ENCODE measurements around the gene ARL15. TPM values are rescaled to one million over a fixed set of nuclear protein-coding genes. Genes with fewer than 3 reads are reported as not detected.
"Not testable (repeated sequence)": the region's sequence is repeated elsewhere in the genome, so short reads cannot be mapped to it uniquely, and the experiment has no call there.

The ARL15 gene
- polyA plus RNA-seq (ENCODE audit: insufficient read length), result 30.9 TPM
- long read RNA-seq, donor 1, transcript ARL15-204 (4 exons, 628 nt), result major isoform, 5 of 9 reads
- long read RNA-seq, donor 1, partial matches to known transcripts, result 0 of 9 reads
- long read RNA-seq, donor 1, other reads (novel, unspliced or antisense), result 0 of 9 reads
- long read RNA-seq, donor 2, transcript ARL15-202 (5 exons, 2,486 nt), result major isoform, 7 of 10 reads
- long read RNA-seq, donor 2, partial matches to known transcripts, result 0 of 10 reads
- long read RNA-seq, donor 2, other reads (novel, unspliced or antisense), result 0 of 10 reads
- long read RNA-seq, donor 3, partial matches to known transcripts, result 0 of 2 reads
- long read RNA-seq, donor 3, other reads (novel, unspliced or antisense), result 0 of 2 reads
- long read RNA-seq, donor 4, partial matches to known transcripts, result 0 of 1 reads
- long read RNA-seq, donor 4, other reads (novel, unspliced or antisense), result 0 of 1 reads
- long read RNA-seq, donor 5, transcript ARL15-202 (5 exons, 2,486 nt), result major isoform, 8 of 9 reads
- long read RNA-seq, donor 5, partial matches to known transcripts, result 0 of 9 reads
- long read RNA-seq, donor 5, other reads (novel, unspliced or antisense), result 0 of 9 reads
- long read RNA-seq, donor 6, transcript ARL15-202 (5 exons, 2,486 nt), result major isoform, 6 of 10 reads
- long read RNA-seq, donor 6, partial matches to known transcripts, result 0 of 10 reads
- long read RNA-seq, donor 6, other reads (novel, unspliced or antisense), result 0 of 10 reads
- long read RNA-seq, donor 7, transcript ARL15-202 (5 exons, 2,486 nt), result major isoform, 6 of 13 reads
- long read RNA-seq, donor 7, transcript ARL15-204 (4 exons, 628 nt), result major isoform, 6 of 13 reads
- long read RNA-seq, donor 7, partial matches to known transcripts, result 0 of 13 reads
- long read RNA-seq, donor 7, other reads (novel, unspliced or antisense), result 0 of 13 reads
- long read RNA-seq, donor 8, partial matches to known transcripts, result 0 of 3 reads
- long read RNA-seq, donor 8, other reads (novel, unspliced or antisense), result 0 of 3 reads

- DNase-seq, result peak; percentile 98
Observed at GRCh38 chr5:54310433-54311175, at the start of gene ARL15. Gene ARL15, minus strand, starts transcription at chr5:54310573.

DNA sequence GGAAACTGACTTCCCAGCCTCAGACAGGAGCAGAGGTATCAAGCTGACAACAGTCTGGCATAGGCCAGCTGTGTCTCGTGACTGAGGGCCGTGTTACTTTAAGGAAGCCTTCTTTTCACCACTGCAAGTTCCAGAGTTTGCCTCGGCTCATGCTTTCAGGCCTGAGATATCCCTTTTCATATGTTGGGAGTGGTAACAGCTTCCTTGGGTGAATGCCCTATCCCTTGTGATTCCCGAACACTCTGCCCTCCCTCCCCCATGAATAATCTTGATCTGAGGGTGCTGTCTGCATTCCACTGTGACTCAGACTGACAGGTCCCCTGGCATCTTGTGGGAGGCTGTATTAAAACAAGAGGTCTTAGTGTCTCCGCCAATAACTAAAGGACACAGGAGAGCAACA lies 49.7 kb upstream of the ARL15 start:
- DNase-seq, result no peak

- DNase-seq, result no peak
Observed at GRCh38 chr5:54357408-54358058, 47.2 kb upstream of the ARL15 start.

GRCh38 chr5:54353933-54354564 lies 43.7 kb upstream of the ARL15 start:
- not testable (repeated sequence) for DNase-seq

DNA sequence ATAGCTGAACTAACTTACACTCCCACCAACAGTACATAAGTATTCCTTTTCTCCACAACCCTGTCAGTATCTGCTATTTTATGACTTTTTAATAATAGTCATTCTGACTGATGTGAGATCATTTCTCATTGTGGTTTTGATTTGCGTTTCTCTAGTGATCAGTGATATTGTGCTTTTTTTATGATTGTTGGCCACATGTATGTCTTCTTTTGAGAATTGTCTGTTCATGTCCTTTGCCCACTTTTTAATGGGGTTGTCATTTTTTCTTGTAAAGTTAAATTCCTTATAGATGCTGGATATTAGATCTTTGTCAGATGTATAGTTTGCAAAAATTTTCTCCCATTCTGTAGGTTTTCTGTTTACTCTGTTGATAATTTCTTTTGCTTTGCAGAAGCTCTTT lies 42.2 kb upstream of the ARL15 start:
- not testable (repeated sequence) for DNase-seq

DNA sequence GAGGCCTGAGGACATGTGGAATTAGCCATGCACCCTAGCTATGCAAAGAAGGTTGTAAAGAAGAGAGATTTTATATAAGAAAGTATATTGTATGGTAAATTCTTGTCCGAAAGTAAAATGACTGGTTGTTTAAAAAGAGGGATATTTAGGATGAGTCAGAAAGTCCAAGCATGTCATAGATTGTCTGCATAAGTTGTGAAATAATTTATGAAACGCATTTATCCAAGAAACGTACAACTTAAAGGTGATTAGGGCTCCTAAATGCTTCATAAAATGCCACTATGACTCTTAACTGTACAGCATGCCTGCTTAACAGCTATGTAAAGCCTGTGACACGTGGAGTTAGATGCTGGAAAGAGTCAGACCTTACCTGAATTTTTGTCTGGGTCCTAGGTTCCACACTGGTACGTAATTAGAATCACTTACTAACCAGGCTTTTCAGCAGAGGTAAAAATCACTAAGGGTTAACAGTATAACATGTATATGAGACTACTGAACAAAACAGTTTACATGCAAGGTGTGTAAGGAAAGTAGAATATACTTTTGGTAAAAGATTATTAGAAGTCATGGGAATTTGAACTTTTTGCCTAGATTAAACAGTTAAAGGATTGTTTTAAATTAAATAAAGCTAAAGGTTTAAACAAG lies 37.0 kb upstream of the ARL15 start:
- no peak for DNase-seq

GRCh38 chr5:54344653-54345052 lies 34.3 kb upstream of the ARL15 start:
- no peak for DNase-seq

GRCh38 chr5:54341971-54342370 lies 31.6 kb upstream of the ARL15 start:
- no peak for DNase-seq

DNA sequence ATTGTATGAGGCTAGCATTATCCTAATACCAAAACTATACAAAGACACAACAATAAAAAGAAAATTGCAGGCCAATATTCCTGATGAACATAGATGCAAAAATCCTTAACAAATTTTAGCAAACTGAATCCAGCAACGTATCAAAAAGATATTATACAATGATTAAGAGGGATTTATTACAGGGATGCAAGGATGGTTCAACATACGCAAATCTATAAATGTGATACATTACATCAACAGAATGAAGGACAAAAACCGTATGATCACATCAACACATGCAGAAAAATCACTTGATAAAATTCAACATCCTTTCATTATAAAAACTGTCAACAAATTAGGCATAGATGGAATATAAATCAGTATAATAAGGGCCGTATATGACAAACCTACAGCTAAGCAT lies 27.1 kb upstream of the ARL15 start:
- no peak for DNase-seq

GRCh38 chr5:54332720-54333119 lies 22.3 kb upstream of the ARL15 start:
- DNase-seq, result no peak

DNA sequence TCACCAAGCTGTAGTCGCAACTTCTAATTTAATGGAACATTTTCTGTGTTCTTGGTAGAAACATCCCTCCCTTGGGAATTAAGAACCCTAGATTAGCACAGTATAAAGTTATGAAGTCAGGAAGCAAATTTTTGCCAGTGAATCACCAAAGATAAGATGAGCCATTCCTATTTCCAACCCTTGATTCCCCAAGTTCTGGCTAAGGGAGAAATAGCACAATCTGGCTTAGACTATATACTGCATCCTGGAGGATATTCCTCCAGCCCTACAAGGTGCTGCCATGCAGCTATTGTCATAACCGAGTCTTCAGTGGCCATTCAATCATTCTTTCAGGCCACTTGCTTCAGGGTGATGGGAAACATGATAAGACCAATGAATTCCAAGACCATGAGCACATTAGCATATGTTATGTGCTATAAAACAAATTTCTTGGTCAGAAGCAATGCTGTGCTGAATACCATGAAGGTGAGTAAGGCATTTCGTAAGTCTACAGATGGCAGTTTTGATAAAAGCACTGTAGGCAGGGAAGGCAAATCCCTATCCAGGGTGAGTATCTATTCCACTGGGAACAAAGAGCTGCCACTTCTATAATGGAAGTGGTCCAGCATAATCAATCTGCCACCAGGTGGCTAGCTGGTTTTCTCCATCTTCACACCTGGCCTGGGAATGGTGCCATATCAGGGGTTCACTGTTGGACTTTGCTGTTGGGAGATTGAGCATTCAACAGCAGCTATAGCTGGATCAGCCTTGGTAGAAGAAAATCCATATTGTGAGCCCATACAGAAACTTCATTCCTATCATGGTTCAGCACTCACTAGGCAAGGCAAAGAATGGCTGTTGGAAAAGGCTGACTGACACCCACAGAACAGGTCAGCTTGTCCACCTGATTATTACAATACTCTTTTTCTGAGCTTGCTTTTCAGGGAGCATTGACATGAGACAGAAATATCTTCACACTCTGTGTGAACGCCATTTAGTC lies 19.6 kb upstream of the ARL15 start:
- DNase-seq, result no peak

GRCh38 chr5:54326662-54327270 lies 16.4 kb upstream of the ARL15 start:
- DNase-seq, result no peak

DNA sequence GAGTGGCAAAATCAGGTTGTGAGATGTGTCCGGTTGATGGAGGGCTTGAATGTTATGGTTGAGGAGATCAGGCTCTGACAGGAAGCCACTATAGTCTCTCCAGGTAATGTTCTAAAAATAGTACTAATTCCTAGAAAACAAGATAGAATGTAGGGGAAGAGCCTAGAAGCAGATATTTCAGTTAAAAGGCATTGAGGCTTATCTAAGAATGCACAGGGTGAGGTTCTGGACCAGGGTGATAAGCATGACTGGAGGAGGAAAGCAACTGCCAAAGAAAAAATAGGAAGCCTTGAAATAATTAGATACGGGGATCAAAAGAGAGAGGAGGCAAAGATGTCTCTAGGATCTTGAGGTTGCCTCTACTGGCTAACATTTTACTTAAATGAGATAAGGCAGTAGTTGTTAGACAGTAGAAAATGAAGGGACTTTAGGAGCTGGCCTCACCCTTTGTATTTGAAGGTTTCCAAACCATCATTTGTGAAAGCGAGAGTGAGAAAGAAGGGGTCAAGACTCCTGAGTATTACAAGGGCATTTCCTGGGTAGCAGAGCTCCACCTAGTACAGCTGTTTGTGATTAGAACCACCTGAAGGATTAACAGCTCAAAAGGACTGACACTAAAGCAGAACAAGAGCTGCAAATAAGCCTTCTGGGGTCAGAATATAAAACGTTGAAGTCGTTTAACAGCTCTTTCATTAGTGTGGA lies 15.4 kb upstream of the ARL15 start:
- no peak for DNase-seq

GRCh38 chr5:54325272-54325609 lies 14.9 kb upstream of the ARL15 start:
- no peak for DNase-seq

DNA sequence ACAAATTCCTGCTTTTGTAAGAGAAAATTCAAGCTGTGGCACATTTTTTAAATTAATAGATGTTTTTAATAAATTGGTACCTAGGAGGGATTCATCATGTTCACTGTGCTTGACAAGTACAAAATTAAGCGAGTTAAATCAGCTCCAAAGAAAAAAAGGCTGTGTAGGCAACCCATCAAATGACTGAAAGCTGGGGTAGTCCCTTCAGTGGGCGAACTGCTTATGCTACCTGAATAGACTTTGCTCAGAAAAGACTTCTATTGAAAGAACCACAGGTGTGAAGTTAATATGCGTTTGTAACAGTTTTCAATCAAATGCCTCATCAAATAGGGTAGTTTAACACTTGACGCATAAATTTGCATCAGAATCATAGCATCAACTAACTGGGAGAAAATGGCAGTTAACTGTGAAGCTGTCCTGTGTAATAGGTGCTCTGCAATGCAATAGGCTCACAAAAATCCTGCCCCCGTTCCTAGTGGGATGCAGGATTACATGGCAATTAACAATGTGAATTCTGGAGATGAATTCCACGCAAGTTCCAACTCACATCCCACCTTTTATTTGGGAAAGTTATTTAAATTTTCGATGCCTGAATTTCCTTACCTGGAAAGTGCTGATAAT lies 14.4 kb upstream of the ARL15 start:
- no peak for DNase-seq

DNA sequence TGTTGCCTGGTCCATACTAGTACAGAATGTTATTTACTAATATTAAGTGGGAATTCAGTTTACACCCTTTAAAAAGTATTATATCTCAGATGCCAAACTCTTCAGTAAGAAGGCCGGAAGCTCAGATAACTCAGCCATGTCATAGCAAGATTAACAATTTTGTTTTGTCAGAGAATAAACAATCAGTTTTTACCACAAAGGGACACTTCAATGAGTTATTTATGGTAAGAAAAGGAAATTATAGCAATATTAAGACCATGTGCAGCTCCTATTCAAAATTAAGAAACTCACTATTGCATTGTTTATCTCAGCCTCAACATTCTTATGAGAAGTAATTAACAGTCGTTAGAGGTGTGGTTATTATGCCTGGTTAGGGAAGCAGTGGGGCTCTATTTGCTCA lies 13.1 kb upstream of the ARL15 start:
- no peak for DNase-seq

- DNase-seq, result no peak
Observed at GRCh38 chr5:54320256-54320655, 9.9 kb upstream of the ARL15 start.

Data from left kidney (tissue), 8 donors.